ENCODE data around the gene DOCK1.

Gene DOCK1

GRCh38 chr10:127179612-127180250 is 274.5 kb downstream of the DOCK1 start:
- DNase-seq (ENCODE audit: low spot score) = no peak

DNA sequence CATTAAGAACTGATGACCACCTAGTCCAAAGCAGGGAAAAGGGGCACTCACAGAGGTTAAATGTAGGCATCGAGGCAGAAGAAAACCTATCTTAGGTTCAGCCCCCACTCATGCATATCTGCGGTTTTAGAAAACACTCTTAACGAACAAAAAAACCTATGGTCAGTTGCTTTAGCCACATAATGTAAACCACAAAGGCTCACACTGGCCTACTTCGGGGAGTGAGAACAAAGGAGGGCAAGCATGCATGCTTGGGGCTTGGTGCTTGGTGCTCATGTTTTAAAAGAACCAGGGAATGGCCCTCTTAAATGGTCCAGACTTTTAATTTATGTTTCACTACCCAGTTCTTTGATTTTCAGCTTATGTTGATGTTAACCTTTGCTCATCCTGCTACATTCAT is 276.9 kb downstream of the DOCK1 start:
- DNase-seq (ENCODE audit: low spot score) = no peak

DNA sequence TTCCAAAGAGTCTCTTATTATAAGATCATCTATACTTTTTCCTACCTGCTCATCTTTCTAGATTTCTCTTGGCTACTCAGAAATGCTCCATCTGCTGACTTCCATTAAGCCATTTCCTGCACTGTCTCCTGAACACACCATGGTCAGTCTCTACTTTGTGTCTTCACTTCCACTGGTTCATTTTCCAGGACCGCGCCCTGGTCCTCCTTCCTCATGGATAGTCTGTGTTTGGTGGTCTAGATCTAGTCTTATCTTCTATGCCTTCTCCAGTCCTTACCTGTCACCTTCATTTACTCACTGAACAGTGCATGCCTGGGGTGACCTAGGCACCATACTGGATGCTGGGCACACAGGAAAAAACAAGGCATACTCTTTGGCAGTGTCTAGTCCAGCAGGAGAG is 279.4 kb downstream of the DOCK1 start:
- DNase-seq (ENCODE audit: low spot score) = no peak

GRCh38 chr10:127186813-127187212 is 281.6 kb downstream of the DOCK1 start:
- DNase-seq (ENCODE audit: low spot score) = no peak

GRCh38 chr10:127189226-127189625 is 284.0 kb downstream of the DOCK1 start:
- no peak for DNase-seq (ENCODE audit: low spot score)

GRCh38 chr10:127190427-127190826 is 285.2 kb downstream of the DOCK1 start:
- DNase-seq (ENCODE audit: low spot score) = no peak

DNA sequence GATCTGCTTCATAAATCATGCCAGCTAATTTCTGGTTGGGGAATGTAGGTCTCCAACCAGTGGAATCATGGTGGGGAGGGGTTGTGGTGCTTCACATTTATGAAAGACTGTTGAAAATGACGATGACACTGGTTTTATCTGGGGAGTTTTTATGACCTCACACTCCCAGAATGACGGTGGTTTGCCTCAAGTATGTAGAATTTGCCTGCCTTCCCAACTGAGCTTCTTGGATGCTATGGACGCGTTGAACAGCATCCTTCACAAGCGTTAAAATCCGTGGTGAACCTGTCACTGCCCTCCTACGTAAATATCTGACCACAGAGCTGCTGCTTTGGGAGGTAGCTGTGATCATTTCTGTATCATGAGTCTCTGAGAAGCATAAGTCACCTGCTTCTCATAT is 287.9 kb downstream of the DOCK1 start:
- DNase-seq (ENCODE audit: low spot score) = no peak

DNA sequence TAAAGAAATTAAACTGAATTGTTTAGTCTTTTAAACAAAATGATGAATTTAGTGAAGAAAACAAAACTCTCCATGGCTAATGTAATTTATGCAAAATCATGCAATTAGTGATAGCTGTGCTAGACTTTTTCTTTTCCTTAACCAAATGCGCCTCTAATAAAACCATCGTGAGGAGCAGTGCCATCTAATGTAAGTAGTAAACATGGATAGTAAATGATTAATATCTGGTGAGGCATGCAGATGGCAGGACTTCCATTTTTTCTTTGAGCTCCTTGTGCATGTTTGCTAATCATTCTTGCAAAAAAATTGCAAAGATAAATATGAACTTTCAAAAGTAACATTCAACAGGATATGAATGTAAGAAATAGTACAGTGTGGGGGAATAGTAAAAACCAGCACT is 288.9 kb downstream of the DOCK1 start:
- DNase-seq (ENCODE audit: low spot score) = no peak

GRCh38 chr10:127194599-127194998 is 289.4 kb downstream of the DOCK1 start:
- no peak for DNase-seq (ENCODE audit: low spot score)

GRCh38 chr10:127195041-127195506 is 289.8 kb downstream of the DOCK1 start:
- DNase-seq (ENCODE audit: low spot score) = no peak

DNA sequence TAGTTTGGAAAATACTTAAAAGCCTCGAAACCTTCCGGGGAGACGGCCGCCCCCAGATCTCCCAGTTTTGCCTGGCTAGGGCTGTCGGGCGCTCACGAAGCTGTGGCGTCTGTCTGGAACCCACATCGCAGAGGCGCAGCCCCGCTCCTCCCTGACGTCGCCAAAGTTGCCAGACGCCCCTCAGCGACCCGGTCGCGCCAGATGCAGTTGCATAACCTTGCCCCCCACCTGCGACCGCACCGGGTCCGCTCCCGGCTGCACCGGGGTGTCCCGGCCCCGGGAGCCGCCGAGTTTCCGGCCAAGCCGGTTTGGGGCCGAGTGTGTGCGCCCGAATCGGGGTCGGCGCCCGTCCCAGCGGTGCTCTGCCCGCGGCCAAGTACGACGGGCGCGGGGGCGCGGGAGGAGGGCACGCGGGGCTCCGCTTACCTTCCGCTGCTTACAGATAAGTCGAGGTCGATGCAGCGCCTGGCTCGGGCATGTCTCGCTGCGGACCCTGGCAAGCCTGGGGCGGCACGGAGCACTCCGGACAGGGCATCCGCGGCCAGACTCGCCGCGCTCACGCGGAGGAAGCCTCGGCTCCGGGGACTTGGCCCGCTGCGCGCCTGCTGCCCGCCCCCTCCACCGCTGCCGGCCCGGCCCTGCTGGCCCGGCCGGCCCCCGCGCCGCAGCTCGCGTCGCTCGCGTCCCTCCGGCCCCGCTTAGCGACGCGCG is 290.5 kb downstream of the DOCK1 start:
- no peak for DNase-seq (ENCODE audit: low spot score)

GRCh38 chr10:127196282-127197153 is 291.3 kb downstream of the DOCK1 start, which contains the start of gene INSYN2A:
TSS of gene INSYN2A (minus strand) at chr10:127196591. CDS start at chr10:127176395, 20,196 bp downstream.
- no peak for DNase-seq (ENCODE audit: low spot score)

DNA sequence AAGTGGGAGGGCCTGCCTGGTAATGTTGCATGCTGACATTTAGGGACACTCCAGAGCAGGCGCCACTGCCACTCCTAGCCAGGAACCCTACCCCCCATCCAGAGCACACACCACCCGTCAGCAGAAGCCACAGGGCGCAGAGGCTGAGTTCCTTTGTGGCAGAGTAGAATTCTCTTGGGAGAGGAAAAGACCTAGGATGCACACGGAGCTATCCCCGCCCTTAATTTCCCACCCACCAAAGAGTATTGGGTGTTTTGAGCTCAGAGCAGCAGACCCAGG is 291.9 kb downstream of the DOCK1 start:
- no peak for DNase-seq (ENCODE audit: low spot score)

DNA sequence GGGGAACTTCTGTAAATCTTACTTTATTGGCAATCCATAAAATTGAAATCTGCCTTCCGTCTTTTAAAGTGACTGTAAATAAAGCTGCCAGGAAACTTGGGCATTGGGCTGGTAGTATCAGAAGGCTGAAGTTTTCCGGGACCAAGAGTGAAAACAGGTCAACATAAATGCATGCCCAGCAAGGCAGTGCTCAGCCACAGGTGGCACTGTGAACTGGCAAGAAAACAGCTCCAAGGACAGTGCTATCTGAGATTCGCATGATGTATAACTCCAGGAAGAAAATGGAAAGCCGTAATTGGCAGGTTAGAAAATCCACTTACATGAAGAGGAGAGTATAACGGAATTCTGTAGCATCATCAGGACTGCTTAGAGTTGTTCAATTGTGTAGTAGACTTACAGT is 293.1 kb downstream of the DOCK1 start:
- DNase-seq (ENCODE audit: low spot score) = no peak

DNA sequence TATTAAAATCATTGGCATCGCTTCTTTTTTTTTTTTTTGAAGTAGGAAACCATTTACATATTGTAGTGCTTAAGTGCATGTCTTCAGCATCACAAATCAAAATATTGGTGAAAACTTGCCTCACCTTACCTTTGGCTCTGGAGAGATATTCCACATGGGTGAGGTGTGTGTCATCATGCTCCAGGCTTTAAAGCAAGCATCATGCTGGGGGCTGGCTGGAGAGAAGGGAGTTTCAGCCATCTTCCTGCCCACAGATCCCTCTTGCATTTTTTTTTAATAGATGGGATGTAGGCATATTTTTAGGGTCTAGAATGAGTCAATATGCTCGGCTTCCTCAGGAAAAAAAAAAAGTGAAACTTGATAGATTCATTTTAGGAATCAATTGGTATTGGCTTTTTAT is 293.5 kb downstream of the DOCK1 start:
- no peak for DNase-seq (ENCODE audit: low spot score)

DNA sequence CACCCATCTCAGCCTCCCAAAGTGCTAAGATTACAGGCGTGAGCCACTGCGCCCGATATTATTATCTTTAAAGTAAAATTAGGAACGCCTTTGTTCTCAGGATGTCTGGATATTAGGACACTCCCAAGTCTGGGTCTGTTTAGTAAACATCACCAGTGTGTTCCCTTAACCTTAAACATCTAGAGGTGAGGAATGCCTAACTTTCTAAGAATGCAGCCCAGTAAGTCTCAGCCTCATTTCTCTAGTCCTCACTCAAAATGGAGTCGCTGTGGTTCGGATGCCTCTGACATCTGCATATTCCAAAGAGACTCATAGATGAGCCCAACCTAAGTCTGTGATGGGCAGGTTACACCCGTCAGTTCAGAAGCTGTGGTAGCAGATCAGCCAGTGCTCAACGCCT is 295.4 kb downstream of the DOCK1 start:
- no peak for DNase-seq (ENCODE audit: low spot score)

- no peak for DNase-seq (ENCODE audit: low spot score)
Observed at GRCh38 chr10:127203067-127203466, 297.8 kb downstream of the DOCK1 start.

GRCh38 chr10:127207081-127207480 is 301.9 kb downstream of the DOCK1 start:
- DNase-seq (ENCODE audit: low spot score) = no peak

- no peak for DNase-seq (ENCODE audit: low spot score)
Observed at GRCh38 chr10:127210936-127211466, 305.8 kb downstream of the DOCK1 start.

- no peak for DNase-seq (ENCODE audit: low spot score)
Observed at GRCh38 chr10:127215866-127216265, 310.6 kb downstream of the DOCK1 start.

DNA sequence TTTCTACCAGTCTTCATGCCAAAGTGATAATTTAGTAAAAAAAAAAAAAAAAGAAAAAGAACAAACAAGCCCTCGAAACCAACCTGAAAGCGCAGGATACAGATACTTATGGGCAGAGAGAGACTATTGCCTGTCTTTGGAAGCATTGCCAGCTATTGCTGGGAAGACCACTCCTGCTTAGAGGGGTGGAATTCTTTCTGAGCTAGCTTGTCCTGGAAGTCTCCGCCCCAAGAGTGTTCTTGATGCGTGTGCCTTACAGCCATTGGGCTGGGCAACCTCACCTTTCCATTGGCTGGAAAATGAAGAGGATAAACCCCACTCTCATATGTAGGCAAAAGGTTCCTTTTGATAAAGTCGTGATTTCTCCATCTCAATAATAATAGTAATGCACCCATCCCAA is 311.0 kb downstream of the DOCK1 start:
- no peak for DNase-seq (ENCODE audit: low spot score)

DNA sequence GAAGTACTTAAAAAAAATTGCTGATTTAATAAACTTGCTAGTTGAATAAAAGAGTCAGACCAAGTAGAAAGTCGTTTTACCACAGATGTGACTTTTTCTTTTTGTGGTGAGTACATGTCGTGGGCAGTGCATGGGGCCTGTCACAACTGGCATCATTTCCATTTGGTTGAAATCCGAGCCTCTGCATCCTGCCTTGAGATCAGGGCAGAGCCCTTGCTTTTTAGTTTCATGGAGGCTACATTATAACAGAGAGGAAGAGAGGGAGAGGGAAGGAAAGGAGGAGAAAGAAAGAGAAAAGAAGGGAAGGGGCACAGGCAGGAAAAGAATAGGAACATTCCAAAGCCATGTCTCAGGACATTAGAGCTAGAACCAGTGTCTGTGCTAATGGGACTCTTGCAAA is 311.6 kb downstream of the DOCK1 start:
- no peak for DNase-seq (ENCODE audit: low spot score)

DNA sequence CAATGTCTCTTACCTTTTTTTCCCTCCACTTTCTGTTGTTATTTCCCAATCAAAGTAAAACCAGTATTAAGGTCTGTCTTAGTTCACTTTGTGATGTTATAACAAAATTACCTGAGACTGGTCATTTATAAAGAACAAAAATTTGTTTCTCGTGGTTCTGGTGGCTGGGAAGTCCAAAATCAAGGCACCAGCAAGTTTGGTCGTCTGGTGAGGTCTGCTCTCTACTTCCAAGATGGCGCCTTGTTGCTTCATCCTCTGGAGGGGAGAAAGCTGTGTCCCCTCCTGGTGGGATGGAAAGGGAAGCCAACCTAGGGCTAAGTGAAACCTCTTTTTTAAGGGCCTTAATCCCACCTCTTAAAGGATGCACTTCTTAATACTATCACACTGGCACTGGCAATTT is 313.4 kb downstream of the DOCK1 start:
- DNase-seq (ENCODE audit: low spot score) = no peak

All from NAMALWA (cell line).